NB4 (cell line): ENCODE measurements around the gene KIF3B.
A peak's percentile ranks its signal among the peaks of the same experiment; 100 is the strongest.

Experiments used
- POLR2A ChIP-seq: IDR thresholded peaks from 2 replicates; pipeline ENCODE4 v1.6.1; 2011; ENCODE audit warnings: mild to moderate bottlenecking; ENCODE audit not compliant: insufficient read length; ENCODE audit errors: extremely low read depth
- TF ChIP-seq, protein P1 (sequence below): IDR thresholded peaks from one replicate; pipeline ENCODE4 v1.5.1; 2012; ENCODE audit warnings: low read depth, low read length

GRCh38 chr20:32240205-32240604, 37.2 kb upstream of the KIF3B start:
- TF ChIP-seq, protein P1, sequence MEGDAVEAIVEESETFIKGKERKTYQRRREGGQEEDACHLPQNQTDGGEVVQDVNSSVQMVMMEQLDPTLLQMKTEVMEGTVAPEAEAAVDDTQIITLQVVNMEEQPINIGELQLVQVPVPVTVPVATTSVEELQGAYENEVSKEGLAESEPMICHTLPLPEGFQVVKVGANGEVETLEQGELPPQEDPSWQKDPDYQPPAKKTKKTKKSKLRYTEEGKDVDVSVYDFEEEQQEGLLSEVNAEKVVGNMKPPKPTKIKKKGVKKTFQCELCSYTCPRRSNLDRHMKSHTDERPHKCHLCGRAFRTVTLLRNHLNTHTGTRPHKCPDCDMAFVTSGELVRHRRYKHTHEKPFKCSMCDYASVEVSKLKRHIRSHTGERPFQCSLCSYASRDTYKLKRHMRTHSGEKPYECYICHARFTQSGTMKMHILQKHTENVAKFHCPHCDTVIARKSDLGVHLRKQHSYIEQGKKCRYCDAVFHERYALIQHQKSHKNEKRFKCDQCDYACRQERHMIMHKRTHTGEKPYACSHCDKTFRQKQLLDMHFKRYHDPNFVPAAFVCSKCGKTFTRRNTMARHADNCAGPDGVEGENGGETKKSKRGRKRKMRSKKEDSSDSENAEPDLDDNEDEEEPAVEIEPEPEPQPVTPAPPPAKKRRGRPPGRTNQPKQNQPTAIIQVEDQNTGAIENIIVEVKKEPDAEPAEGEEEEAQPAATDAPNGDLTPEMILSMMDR, result peak; percentile 6
- TF ChIP-seq POLR2A, result no peak
